Naive B cell (primary cell): ENCODE measurements around the gene PRR23E. TPM values are rescaled to one million over a fixed set of nuclear protein-coding genes. Genes with fewer than 3 reads are reported as not detected.
A peak's percentile ranks its signal among the peaks of the same experiment; 100 is the strongest.

Experiments used
- ATAC-seq, 2 donors: fragments of 150-1000 bp; cut with Tn5 transposase; 2 replicates each; pipeline ENCODE4 v1.10.0; 2021; ENCODE audit warnings: low read depth in 2 of 2, mild to moderate bottlenecking in 2 of 2, moderate library complexity in 2 of 2
- DNase-seq: peaks from one replicate; pipeline ENCODE4 v3.0.0; 2022
- H3K27ac Mint-ChIP-seq, 6 donors: one replicate each; pipeline ENCODE4 v1.8.0; 2020 to 2022; ENCODE audit warnings: mild to moderate bottlenecking in 6 of 6, mixed read lengths in 6 of 6, moderate library complexity in 5 of 6, inconsistent platforms in 2 of 6
- H3K27me3 Mint-ChIP-seq, 3 donors: one replicate each; pipeline ENCODE4 v1.8.0; 2021 to 2022; ENCODE audit warnings: mixed read lengths in 3 of 3, mild to moderate bottlenecking in 1 of 3
- H3K36me3 Mint-ChIP-seq, 2 donors: one replicate each; pipeline ENCODE4 v1.8.0; 2020 to 2022; ENCODE audit warnings: mixed read lengths in 2 of 2, inconsistent platforms in 1 of 2, mild to moderate bottlenecking in 1 of 2
- H3K4me1 Mint-ChIP-seq, 3 donors: one replicate each; pipeline ENCODE4 v1.8.0; 2020 to 2022; ENCODE audit warnings: mixed read lengths in 3 of 3, inconsistent platforms in 1 of 3, mild to moderate bottlenecking in 1 of 3, moderate library complexity in 1 of 3
- H3K4me3 Mint-ChIP-seq, 8 donors: one replicate each; pipeline ENCODE4 v1.8.0; 2020 to 2022; ENCODE audit warnings: mild to moderate bottlenecking in 8 of 8, mixed read lengths in 8 of 8, moderate library complexity in 8 of 8, inconsistent platforms in 2 of 8
- H3K9me3 Mint-ChIP-seq, 7 donors: one replicate each; pipeline ENCODE4 v1.8.0; 2020 to 2022; ENCODE audit warnings: mixed read lengths in 7 of 7, mild to moderate bottlenecking in 5 of 7, inconsistent platforms in 2 of 7, moderate library complexity in 1 of 7
- polyA plus RNA-seq, 6 donors: library from polyadenylated mRNA; unstranded; fragments of 300-500 nt; fragmentation: Illumina TruSeq; gene quantifications; one replicate each; pipeline ENCODE4 v1.2.3, GENCODE V29; 2021; ENCODE audit warnings: low read depth in 6 of 6

The PRR23E gene
- polyA plus RNA-seq, 6 donors from 2014 or later, result not detected

GRCh38 chr3:127222163-127222562, 29.2 kb downstream of the PRR23E start:
- DNase-seq (no peak), ATAC-seq (no peak)
- H3K27me3 Mint-ChIP-seq, result peaks cover 5 to 10% (median 6%) of the 10 kb centered on the region in 3 donors
- H3K36me3 Mint-ChIP-seq, result peaks cover 0 to 6% of the 10 kb centered on the region in 2 donors
- peaks cover 5 to 27% (median 14%) of the 10 kb centered on the region in 7 donors for H3K9me3 Mint-ChIP-seq
- peaks cover 0 to 10% (median 5%) of the 10 kb centered on the region in 3 donors for H3K4me1 Mint-ChIP-seq
- H3K27ac Mint-ChIP-seq, result peak overlapping the region in 1 of 6 donors; percentile 55
- H3K4me3 Mint-ChIP-seq, result no peak overlapping the region

- Mint-ChIP-seq H3K4me1 (peaks cover 0 to 10% (median 5%) of the 10 kb centered on the region in 3 donors), H3K9me3 (peaks cover 5 to 27% (median 14%) of the 10 kb centered on the region in 7 donors), H3K36me3 (peaks cover 0 to 6% of the 10 kb centered on the region in 2 donors), H3K27ac (peak overlapping the region in 1 of 6 donors; percentile 55), H3K4me3 (peak overlapping the region in 1 of 8 donors; percentile 53), H3K27me3 (peaks cover 5 to 10% (median 6%) of the 10 kb centered on the region in 3 donors)
- no peak for DNase-seq
- no peak for ATAC-seq
Observed at GRCh38 chr3:127222664-127223063, 29.7 kb downstream of the PRR23E start.

- DNase-seq (no peak), ATAC-seq (no peak)
- Mint-ChIP-seq H3K27ac (peak overlapping the region in 1 of 6 donors; percentile 84), H3K4me1 (peaks cover 0 to 10% (median 5%) of the 10 kb centered on the region in 3 donors), H3K9me3 (peaks cover 5 to 27% (median 14%) of the 10 kb centered on the region in 7 donors), H3K36me3 (peaks cover 0 to 6% of the 10 kb centered on the region in 2 donors), H3K4me3 (peak overlapping the region in 2 of 8 donors; percentile 48 to 63), H3K27me3 (peaks cover 5 to 10% (median 6%) of the 10 kb centered on the region in 3 donors)
Observed at GRCh38 chr3:127224118-127224517, 31.2 kb downstream of the PRR23E start.

GRCh38 chr3:127226457-127226856, 33.5 kb downstream of the PRR23E start:
- peaks cover 0 to 10% (median 5%) of the 10 kb centered on the region in 3 donors for H3K4me1 Mint-ChIP-seq
- peak overlapping the region in 2 of 8 donors; percentile 40 to 74 for H3K4me3 Mint-ChIP-seq
- H3K36me3 Mint-ChIP-seq, result peaks cover 6 to 8% of the 10 kb centered on the region in 2 donors
- H3K9me3 Mint-ChIP-seq, result peaks cover 12 to 33% (median 20%) of the 10 kb centered on the region in 7 donors
- DNase-seq (no peak), ATAC-seq (no peak)
- H3K27ac Mint-ChIP-seq, result peak overlapping the region in 1 of 6 donors; percentile 77
- H3K27me3 Mint-ChIP-seq, result peaks cover 5 to 27% (median 15%) of the 10 kb centered on the region in 3 donors

GRCh38 chr3:127226946-127227842, 34.3 kb downstream of the PRR23E start:
- no peak for DNase-seq
- Mint-ChIP-seq H3K9me3 (peaks cover 12 to 35% (median 17%) of the 10 kb centered on the region in 7 donors), H3K4me1 (peaks cover 0 to 10% (median 5%) of the 10 kb centered on the region in 3 donors), H3K4me3 (peak overlapping the region in 3 of 8 donors; percentile 39 to 74 (median 40)), H3K27ac (peak overlapping the region in 1 of 6 donors; percentile 77), H3K36me3 (peaks cover 6 to 9% of the 10 kb centered on the region in 2 donors), H3K27me3 (peaks cover 5 to 29% (median 15%) of the 10 kb centered on the region in 3 donors)
- ATAC-seq, result no peak

- Mint-ChIP-seq H3K36me3 (peaks cover 6 to 9% of the 10 kb centered on the region in 2 donors), H3K27me3 (peaks cover 5 to 29% (median 14%) of the 10 kb centered on the region in 3 donors), H3K4me1 (peaks cover 0 to 9% (median 5%) of the 10 kb centered on the region in 3 donors), H3K9me3 (peaks cover 11 to 40% (median 16%) of the 10 kb centered on the region in 7 donors), H3K27ac (no peak overlapping the region), H3K4me3 (no peak overlapping the region)
- DNase-seq (no peak), ATAC-seq (no peak)
Observed at GRCh38 chr3:127228866-127229265, 35.9 kb downstream of the PRR23E start.

GRCh38 chr3:127233371-127233770, 40.4 kb downstream of the PRR23E start:
- DNase-seq (no peak), ATAC-seq (no peak)
- no peak overlapping the region for H3K4me3 Mint-ChIP-seq
- H3K36me3 Mint-ChIP-seq, result peaks cover 0 to 9% of the 10 kb centered on the region in 2 donors
- H3K27me3 Mint-ChIP-seq, result peaks cover 5 to 19% (median 10%) of the 10 kb centered on the region in 3 donors
- H3K27ac Mint-ChIP-seq, result no peak overlapping the region
- no peaks in the 10 kb centered on the region for H3K4me1 Mint-ChIP-seq
- peaks cover 4 to 20% (median 7%) of the 10 kb centered on the region in 7 donors for H3K9me3 Mint-ChIP-seq

- H3K36me3 Mint-ChIP-seq, result peaks cover 0 to 9% of the 10 kb centered on the region in 2 donors
- DNase-seq (no peak), ATAC-seq (no peak)
- H3K4me3 Mint-ChIP-seq, result no peak overlapping the region
- peaks cover 4 to 20% (median 7%) of the 10 kb centered on the region in 7 donors for H3K9me3 Mint-ChIP-seq
- no peaks in the 10 kb centered on the region for H3K4me1 Mint-ChIP-seq
- no peak overlapping the region for H3K27ac Mint-ChIP-seq
- peaks cover 5 to 22% (median 7%) of the 10 kb centered on the region in 3 donors for H3K27me3 Mint-ChIP-seq
Observed at GRCh38 chr3:127234778-127235177, 41.8 kb downstream of the PRR23E start.

- no peak overlapping the region for H3K27ac Mint-ChIP-seq
Observed at GRCh38 chr3:127235706-127236105, 42.8 kb downstream of the PRR23E start.

GRCh38 chr3:127237835-127238234, 44.9 kb downstream of the PRR23E start:
- peaks cover 0 to 20% (median 15%) of the 10 kb centered on the region in 3 donors for H3K27me3 Mint-ChIP-seq
- H3K36me3 Mint-ChIP-seq, result peaks cover 0 to 8% of the 10 kb centered on the region in 2 donors
- no peak overlapping the region for H3K4me3 Mint-ChIP-seq
- DNase-seq, result no peak
- H3K27ac Mint-ChIP-seq, result no peak overlapping the region
- peaks cover 6 to 25% (median 12%) of the 10 kb centered on the region in 7 donors for H3K9me3 Mint-ChIP-seq
- no peak for ATAC-seq
- no peaks in the 10 kb centered on the region for H3K4me1 Mint-ChIP-seq

More at GRCh38 chr3:127235706-127236105, 42.8 kb downstream of the PRR23E start:
- Mint-ChIP-seq H3K36me3 (peaks cover 0 to 8% of the 10 kb centered on the region in 2 donors), H3K9me3 (peaks cover 4 to 20% (median 7%) of the 10 kb centered on the region in 7 donors), H3K4me1 (no peaks in the 10 kb centered on the region), H3K27me3 (peaks cover 5 to 16% (median 7%) of the 10 kb centered on the region in 3 donors), H3K4me3 (no peak overlapping the region)
- ATAC-seq, result no peak
- no peak for DNase-seq

GRCh38 chr3:127238602-127239001, 45.7 kb downstream of the PRR23E start:
- Mint-ChIP-seq H3K4me3 (no peak overlapping the region), H3K4me1 (no peaks in the 10 kb centered on the region), H3K36me3 (peaks cover 0 to 8% of the 10 kb centered on the region in 2 donors), H3K27ac (no peak overlapping the region), H3K9me3 (peaks cover 6 to 29% (median 13%) of the 10 kb centered on the region in 7 donors), H3K27me3 (peaks cover 0 to 20% (median 15%) of the 10 kb centered on the region in 3 donors)
- DNase-seq (no peak), ATAC-seq (no peak)

- Mint-ChIP-seq H3K4me1 (no peaks in the 10 kb centered on the region), H3K36me3 (peaks cover 0 to 10% of the 10 kb centered on the region in 2 donors), H3K9me3 (peaks cover 12 to 78% (median 53%) of the 10 kb centered on the region in 7 donors), H3K27ac (no peak overlapping the region), H3K27me3 (peaks cover 0 to 2% (median 0%) of the 10 kb centered on the region in 3 donors), H3K4me3 (no peak overlapping the region)
- ATAC-seq (no peak), DNase-seq (no peak)
Observed at GRCh38 chr3:127247292-127247691, 54.4 kb downstream of the PRR23E start.
